ENCODE results near the gene ARNT2.

ARNT2 gene

GRCh38 chr15:80605591-80606150 lies 201.5 kb downstream of the ARNT2 start:
- DNase-seq: no peak

GRCh38 chr15:80606511-80607071 lies 202.4 kb downstream of the ARNT2 start:
- no peak for DNase-seq

- no peak for DNase-seq
These were observed 203.3 kb downstream of the ARNT2 start for GRCh38 chr15:80607287-80607980.

DNA sequence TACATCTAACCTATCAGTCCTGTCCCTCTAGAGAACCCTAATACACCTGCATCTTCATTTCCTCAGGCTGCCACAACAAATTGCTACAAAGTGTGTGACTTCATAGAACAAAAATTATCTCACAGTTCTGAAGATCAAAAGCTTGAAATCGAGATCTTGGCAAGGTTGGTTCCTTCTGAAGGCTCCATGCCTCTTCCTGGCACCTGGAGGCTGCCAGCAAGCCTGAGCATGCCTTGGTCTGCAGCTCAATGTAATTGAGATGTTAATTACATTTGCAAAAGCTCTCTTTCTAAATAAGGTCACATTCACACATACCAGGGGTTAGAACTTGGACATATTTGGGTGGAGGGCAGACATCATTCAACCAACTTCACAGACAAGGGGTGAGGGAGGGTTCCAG lies 204.5 kb downstream of the ARNT2 start:
- no peak for DNase-seq

DNA sequence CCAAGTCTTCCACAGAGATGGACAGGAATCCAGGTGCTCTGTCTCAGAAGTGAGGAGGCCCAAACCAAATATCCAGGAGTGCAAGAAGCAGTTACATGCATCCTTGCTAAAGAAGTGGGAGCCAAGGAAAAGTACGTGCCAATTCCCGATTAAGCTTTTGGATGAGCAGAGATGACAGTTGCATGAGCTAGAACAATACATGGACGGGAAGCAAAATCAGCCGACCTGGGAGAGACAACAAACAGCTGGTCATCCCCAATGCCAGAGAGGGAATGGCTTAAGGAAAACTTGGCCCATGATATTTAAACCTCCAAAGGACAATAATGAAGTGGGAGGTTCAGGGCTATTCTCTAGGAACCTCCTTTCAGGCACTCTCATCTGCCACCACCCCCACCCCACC lies 204.9 kb downstream of the ARNT2 start:
- DNase-seq: no peak

DNA sequence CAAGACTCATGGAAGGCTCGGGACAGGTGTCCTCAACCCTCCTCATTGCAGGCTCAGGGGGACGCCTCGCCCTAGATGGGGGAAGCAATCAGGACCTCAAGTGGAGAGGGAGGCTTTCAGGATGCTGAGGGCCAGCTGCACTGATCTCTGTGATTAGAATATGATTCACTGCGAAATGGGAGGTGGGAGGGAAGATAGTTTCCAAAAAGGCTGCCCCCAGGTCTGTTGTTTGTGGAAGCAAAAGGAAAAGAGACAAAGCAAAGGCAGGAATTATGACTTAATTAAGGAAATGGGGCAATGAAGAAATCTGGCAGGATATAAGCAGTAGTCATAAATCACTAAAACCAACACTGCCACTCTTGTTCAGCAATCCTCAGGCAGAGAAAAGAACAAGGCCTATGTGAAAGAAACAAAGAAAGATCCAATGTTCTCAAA lies 205.3 kb downstream of the ARNT2 start:
- DNase-seq: no peak

DNA sequence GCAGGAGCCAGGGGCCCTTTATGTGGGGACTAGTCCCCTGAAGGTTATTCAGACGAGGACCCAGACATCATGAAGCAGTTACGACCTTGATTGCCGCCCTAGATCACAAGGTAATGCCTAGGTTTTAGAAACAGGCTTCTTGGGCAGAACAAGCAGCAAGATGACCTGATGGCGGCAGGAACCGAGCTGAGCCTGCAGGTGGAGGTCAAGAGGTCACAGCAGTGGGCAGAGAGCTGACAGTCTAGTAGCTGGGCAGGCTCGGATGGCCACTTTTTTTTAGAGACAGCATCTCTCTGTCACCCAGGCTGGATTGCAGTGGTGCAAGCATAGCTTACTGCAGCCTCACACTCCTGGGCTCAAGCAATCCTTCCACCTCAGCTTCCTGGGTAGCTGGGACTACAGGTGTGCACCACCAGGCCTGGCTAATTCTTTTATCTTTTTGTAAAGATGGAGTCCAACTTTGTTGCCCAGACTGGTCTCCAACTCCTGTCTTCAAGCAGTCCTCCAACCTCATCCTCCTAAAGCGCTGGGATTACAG lies 207.4 kb downstream of the ARNT2 start:
- DNase-seq: no peak

- DNase-seq: no peak
These were observed 208.1 kb downstream of the ARNT2 start for GRCh38 chr15:80612118-80612823.

DNA sequence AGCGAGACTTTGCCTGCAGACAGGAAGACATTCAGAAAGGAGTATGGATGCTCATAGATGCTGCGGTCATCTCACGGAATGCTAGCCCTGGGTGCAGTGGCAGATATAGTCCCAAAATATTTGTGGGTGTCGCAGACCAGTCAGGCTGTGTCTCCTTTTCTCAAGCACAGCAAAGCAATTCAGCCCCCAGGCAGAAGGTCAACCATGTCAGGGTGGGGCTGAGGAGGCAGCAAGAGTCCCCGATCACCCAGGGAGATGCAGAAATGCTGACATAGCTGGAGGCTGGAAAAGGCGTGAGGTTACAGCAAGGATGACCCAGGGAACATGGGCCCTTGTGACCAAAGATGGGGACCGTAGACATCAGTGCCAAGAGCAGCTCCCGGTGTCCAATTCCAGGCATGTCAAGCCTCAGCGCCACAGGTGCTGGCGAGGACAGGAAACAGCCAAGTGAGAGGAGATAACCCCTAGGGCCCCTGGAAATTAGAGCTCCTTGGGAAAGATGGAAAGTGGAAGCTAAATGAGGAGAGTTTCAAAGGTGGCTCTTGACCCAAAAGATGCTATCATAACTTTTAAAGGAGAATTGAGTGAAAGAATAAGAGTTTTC lies 209.7 kb downstream of the ARNT2 start:
- no peak for DNase-seq

GRCh38 chr15:80614711-80615360 lies 210.7 kb downstream of the ARNT2 start:
- no peak for DNase-seq

GRCh38 chr15:80615361-80615736 lies 211.2 kb downstream of the ARNT2 start:
- DNase-seq: no peak

DNA sequence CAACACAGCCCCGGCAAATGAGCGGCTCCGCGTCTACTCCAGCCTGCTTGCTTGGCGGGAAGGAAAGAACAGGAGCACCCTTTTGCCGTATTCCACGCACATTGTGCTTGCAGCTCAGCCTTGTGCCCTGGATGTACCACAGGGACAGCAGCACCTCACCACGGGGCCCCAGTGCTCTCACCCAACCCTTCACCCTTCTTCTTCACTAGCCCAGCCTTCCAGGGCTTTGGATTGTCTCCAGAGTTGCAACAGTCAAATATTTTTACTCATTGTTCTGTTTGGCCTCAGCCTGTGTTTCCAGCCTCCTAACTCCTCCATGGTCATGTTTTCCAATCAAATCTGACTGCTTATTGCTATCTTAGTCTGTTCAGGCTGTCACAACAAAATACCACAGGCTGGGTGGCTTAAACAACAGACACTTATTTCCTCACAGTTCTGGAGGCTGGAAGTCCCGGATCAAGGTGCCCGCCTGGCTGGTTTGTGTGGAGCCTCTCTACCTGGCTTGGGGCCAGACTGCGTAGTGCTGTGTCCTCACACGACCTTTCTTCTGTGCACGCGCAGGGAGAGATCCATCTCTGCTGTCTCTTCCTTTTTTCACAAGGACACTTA lies 211.7 kb downstream of the ARNT2 start:
- no peak for DNase-seq

- DNase-seq: no peak
These were observed 214.7 kb downstream of the ARNT2 start for GRCh38 chr15:80618685-80619400.

- DNase-seq: no peak
These were observed 215.5 kb downstream of the ARNT2 start for GRCh38 chr15:80619680-80620079.

- no peak for DNase-seq
These were observed 216.0 kb downstream of the ARNT2 start for GRCh38 chr15:80620141-80620540.

GRCh38 chr15:80620931-80621330 lies 216.7 kb downstream of the ARNT2 start:
- no peak for DNase-seq

- DNase-seq: no peak
These were observed 222.5 kb downstream of the ARNT2 start for GRCh38 chr15:80626643-80627120.

DNA sequence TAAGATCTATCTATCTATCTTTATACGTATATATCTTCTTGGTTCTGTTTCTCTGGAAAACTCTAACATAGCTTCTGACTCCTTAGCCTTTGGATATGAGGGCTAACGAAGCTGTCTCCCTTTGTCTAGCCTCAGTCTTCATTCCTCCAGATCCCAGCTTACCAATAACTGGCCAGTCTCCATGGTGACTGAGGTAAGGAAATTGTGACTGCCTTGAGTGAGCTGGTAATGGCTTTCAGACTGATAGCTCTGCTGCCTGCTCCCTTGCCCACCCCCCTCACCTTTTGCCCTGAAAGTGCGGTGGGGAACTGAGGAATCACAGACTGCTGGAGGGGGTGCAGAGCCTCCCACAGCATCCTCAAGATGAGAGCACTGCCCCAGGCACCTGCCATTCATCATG lies 225.2 kb downstream of the ARNT2 start:
- no peak for DNase-seq

DNA sequence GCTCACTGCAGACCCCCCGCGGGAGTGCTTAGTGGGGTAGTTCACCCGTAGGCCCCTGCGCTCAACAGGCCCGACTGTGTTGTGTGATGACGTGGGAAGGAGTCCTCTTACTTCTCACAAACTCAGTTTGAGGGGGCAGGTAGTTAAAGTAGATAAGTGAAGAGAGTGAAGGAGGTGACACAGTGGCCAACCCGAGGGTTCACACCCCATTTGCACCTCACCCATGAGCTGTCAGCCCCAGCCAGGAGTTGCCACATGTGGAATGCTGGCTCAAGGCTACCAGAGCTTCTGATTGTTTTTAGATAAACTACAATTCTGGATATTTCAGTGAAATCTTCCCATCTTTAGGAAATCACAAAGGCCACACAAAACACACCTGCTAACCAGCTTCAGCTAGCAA lies 226.8 kb downstream of the ARNT2 start:
- no peak for DNase-seq

- DNase-seq: no peak
These were observed 229.0 kb downstream of the ARNT2 start for GRCh38 chr15:80633221-80633620.

- DNase-seq: no peak
These were observed 231.8 kb downstream of the ARNT2 start for GRCh38 chr15:80635953-80636352.

DNA sequence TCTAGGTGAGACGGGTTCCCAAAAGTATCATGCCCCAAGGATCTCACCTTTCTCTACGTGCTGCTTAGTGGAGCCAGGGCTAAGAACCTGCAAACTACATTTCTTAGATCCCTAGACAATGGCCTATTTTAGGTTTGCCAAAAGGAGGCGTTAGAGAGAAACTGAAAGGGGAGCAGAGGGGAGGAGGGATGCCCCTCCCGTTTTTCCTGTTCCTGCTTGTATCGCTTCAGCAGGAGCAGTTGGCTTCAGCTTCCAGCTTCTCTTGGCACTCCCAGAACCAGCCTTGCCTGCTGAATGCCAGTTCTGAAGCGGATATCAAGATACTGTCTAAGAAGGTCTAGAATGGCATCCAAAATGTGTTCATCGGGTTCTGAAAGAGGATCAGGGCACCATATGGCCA lies 232.5 kb downstream of the ARNT2 start:
- no peak for DNase-seq

Measured in KG1 (cell line).